Cerebellar nuclear complex (tissue), 1 donor: ENCODE results near the gene DTX2.
"Not testable (repeated sequence)": the region's sequence is repeated elsewhere in the genome, so short reads cannot be mapped to it uniquely, and the experiment has no call there.

Source experiments
- DNase-seq, 2 experiments: peaks; one replicate each; lab custom pipeline; 2025; lab: John Stamatoyannopoulos, UW

Gene DTX2

GRCh38 chr7:76487969-76488368 lies 26.5 kb downstream of the DTX2 start:
- not testable (repeated sequence) for DNase-seq

DNA sequence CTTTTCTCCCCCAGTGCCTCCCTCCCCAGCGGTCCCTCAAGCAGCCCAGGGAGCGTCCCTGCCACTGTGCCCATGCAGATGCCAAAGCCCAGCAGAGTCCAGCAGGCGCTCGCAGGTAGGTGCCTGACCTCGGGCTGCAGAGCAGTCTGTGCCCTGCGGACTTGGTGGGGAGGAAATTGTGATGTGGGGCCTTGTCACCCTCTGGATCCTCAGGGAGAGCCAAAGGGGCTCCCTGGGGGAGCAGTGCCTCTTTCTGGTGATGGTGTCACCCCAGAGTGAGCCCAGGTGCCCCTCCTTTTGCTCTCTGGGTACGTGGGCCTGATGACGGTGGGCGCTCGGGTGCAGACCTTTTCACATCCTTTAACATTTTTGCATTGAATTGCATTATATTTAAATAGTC lies 30.6 kb downstream of the DTX2 start:
- not testable (repeated sequence) for DNase-seq

DNA sequence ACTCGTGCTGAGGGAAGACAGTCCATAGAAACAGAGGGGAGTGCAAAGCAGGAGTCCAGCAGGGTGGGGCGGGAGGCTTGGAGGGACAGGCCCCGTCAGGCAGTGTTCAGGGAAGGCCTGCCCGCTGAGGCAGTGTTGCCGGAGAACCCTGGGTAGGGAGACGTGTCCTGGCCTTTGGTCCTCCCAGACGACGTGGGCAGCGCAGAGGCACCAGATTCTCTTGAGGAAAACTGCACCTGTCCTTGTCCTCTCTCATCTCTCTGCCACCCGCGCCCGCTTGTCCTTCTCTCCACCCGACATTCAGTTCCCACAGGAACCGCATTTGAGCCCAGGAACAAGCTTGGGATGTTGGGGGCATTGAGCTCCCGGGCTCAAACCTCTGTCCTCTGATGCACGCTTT lies 34.2 kb downstream of the DTX2 start:
- not testable (repeated sequence) for DNase-seq

- not testable (repeated sequence) for DNase-seq
These were observed 36.5 kb downstream of the DTX2 start for GRCh38 chr7:76497918-76498582.

DNA sequence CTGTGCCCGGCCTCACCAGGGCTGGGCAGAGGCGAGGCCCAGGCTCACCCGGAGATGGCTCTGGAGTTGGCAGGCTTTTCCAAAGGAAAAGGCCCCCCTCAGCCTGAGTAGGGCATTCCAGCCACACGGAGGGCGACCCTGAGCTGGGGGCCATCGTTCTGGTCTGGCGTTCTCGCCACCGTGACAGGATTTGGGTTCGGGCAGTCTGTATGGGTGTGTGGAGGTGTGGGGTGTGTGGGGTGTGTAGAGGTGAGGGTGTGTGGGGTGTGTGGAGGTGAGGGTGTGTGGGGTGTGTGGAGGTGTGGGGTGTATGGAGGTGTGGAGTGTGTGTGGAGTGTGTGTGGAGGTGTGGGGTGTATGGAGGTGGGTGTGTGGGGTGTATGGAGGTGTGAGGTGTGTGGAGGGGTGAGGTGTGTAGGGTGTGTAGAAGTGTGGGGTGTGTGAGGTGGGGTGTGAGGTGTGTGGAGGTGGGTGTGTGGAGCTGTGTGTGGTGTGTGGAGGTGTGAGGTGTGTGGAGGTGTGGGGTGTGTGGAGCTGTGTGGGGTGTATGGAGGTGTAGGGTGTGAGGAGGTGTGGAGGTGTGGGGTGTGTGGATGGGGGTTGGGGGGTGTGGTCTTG lies 37.2 kb downstream of the DTX2 start:
- DNase-seq, result not testable (repeated sequence)

GRCh38 chr7:76499201-76499923 lies 37.9 kb downstream of the DTX2 start:
- not testable (repeated sequence) for DNase-seq

GRCh38 chr7:76499924-76500241 lies 38.4 kb downstream of the DTX2 start:
- DNase-seq, result not testable (repeated sequence)

DNA sequence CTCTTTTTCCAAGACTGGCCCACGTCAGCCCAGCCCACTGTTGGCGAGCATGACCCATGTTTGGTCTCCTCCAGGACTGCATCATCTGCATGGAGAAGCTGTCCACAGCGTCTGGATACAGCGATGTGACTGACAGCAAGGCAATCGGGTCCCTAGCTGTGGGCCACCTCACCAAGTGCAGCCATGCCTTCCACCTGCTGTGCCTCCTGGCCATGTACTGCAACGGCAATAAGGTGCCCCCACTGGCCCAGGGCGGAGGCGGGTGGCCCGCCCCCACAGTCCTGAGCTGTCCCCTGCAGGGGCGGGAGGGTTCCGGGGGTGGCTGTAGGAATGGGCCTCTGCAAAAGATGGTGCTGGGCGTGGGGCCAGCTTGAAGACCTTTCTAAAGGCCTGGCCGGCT lies 40.7 kb downstream of the DTX2 start:
- not testable (repeated sequence) for DNase-seq

GRCh38 chr7:76502836-76503235 lies 41.3 kb downstream of the DTX2 start:
- DNase-seq, result not testable (repeated sequence)

GRCh38 chr7:76503244-76503643 lies 41.7 kb downstream of the DTX2 start:
- DNase-seq, result not testable (repeated sequence)

DNA sequence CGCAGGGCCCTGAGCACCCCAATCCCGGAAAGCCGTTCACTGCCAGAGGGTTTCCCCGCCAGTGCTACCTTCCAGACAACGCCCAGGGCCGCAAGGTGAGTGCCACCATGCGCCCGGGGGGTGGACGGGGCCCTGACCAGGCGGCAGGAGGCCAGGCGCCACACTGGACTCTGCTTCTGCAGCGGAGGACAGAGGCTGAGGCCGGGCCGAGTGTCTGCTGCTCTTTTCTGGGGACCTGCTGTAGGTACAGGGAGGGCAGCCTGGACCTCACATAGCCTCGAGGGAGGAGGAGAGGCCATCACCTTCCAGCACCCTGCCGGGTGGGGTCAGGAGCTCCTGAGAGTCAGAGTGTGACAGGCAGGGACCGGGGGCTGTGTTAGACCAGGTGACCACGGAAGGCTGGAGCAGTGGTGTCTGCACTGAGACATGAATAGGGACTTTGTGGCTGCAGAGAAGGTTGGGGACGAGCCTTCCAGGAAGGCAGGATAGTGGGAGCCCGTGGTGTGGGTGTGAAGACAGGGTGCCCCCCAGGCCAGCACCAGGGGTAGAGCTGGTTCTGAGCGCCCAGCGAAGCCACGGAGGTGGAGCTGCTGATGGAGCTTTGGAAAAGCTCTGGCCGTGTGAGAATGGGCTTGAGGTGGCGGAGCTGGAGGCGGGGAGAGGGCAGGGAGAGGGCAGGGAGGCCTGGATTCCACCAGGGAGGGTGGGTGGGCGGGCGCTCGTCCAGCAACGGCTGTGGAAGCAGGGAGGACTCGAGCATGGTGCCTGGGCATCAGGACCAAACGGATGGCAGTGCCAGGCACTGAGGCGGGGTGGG lies 43.0 kb downstream of the DTX2 start:
- DNase-seq, result not testable (repeated sequence)

DNA sequence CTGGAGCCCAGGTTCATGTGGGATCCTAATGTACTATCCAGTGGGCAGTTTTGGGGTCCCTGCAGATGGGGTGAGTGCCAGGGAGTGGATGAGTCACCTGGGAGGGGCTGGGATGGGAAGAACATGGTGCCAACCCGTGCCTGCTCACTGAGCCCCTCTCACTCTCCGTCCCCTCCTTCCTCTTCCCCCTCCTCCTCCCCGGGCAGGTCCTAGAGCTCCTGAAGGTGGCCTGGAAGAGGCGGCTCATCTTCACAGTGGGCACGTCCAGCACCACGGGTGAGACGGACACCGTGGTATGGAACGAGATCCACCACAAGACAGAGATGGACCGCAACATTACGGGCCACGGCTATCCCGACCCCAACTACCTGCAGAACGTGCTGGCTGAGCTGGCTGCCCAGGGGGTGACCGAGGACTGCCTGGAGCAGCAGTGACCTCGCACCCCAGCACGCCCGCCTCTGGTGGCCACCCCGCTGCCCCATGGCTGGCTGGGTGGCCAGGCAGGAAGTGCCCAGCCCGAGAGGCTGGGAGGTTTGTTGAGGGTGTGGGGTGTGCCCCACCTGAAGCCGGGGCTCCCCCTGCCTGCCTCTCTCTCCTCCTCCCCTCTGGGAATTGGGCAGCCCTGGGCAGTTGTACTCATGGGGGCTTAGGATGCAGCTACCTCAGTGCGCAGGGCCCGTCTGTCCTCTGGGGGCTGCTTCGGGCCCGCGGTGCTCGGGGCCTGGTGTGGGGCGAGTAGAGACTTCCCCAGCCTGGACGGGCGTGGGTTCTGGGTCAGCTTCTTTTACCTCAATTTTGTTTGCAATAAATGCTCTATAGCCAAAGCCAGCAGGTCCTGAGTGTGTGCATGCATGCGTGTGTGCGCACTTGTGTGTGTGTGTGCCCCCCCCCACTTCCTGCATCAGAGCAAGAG lies 43.9 kb downstream of the DTX2 start:
- DNase-seq, result no peak

DNA sequence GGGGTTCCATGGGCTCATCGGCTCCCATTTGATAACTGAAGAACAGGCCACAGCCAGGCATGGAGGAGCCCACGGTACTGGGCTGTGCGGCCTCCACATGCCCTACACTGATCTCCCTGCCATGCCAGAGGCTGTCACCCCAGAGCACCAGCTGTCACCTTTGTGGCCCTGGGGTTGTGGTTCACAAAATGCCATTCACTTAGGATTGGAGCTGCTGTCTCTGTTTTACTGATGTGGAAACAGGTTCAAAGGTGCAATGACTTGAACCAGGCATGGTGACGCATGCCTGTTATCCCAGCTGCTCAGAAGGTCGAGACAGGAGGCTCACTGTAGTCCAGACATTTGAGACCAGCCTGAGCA lies 44.6 kb downstream of the DTX2 start:
- no peak for DNase-seq

DNA sequence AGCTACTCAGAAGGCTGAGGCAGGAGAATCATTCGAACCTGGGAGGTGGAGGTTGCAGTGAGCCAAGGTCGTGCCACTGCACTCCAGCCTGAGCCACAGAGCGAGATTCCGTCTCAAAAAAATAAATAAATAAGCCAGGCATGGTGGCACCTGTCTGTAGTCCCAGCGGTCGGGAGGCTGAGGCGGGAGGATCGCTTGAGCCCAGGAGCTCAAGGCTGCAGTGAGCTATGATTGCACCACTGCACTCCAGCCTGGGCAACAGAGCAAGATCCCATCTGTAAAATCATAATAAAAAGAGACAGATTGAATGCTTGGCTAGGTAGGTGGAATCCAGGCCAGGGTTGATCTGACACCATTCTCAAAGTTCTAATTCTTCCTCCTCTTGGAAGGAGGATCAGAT lies 45.1 kb downstream of the DTX2 start:
- DNase-seq, result not testable (repeated sequence)

DNA sequence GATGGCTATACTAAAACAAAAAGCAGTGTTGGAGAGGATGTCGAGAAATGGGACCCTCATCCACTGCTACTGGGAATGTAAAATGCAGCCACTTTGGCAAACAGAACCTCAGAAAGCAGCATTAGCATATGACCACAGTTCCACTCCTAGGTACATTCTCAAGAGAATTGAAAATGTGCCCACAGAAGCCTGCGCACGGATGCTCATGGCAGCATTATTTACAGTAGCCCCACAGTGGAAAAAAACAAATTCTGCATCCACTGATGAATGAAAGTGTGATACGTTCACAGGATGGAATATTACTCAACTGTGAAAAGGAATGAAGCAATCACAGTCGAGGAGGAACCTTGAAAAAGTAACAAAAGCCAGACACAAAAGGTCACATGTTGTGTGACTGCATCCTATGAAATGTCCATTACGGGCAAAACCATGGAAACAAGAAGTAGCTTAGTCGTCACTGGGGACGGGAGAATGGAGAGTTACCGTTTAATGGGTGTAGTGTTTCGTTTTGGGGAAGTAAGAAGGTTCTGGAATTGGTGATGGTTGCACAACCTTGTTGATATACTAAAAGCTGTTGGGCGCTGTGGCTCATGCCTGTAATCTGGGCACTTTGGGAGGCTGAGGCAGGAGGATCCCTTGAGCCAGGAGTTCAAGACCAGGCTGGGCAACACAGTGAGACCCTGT lies 46.4 kb downstream of the DTX2 start:
- no peak for DNase-seq

GRCh38 chr7:76509931-76510877 lies 48.7 kb downstream of the DTX2 start, which contains the start of gene UPK3B:
Gene UPK3B, plus strand, starts transcription at chr7:76510552. Its CDS starts 101 bp downstream, at chr7:76510653.
- DNase-seq, result no peak

- not testable (repeated sequence) for DNase-seq
These were observed 49.8 kb downstream of the DTX2 start for GRCh38 chr7:76511200-76511910.
